ENCODE measurements around the gene HDAC4.

- TF ChIP-seq CTCF (IDR thresholded peaks at IDR 0.05), result no peak
- no peak for TF ChIP-seq POLR2A (IDR thresholded peaks at IDR 0.05)
Observed at GRCh38 chr2:239266434-239266766, 134.4 kb downstream of the HDAC4 start.
